ENCODE measurements around the gene PPP1R8.
"Not testable (repeated sequence)": the region's sequence is repeated elsewhere in the genome, so short reads cannot be mapped to it uniquely, and the experiment has no call there.

GRCh38 chr1:27857552-27857951 lies 27.0 kb downstream of the PPP1R8 start:
- TF ChIP-seq CTCF, POLR2A (IDR thresholded peaks at IDR 0.05): not testable (repeated sequence)

Measured in adrenal gland (tissue), 5 donors.